Measurements from ENCODE around the gene SPEF1. TPM values are rescaled to one million over a fixed set of nuclear protein-coding genes. Genes with fewer than 3 reads are reported as not detected.

The SPEF1 gene
- total RNA-seq, 1 donor, result under 0.01 TPM

GRCh38 chr20:3758566-3758965 lies 22.7 kb downstream of the SPEF1 start:
- no peak overlapping the region for H3K4me2 ChIP-seq (ENCODE audit: insufficient read depth, low read length)
- DNase-seq (ENCODE audit: insufficient read length, low spot score, missing footprints), result peak; percentile 45

GRCh38 chr20:3757268-3757667 lies 24.0 kb downstream of the SPEF1 start:
- no peak overlapping the region for H3K4me3 ChIP-seq (ENCODE audit: insufficient read depth, low read length)
- H3K27me3 ChIP-seq (ENCODE audit: insufficient read depth, low read length), result no peaks in the 10 kb centered on the region
- H4K20me1 ChIP-seq (ENCODE audit: insufficient read depth, low read length), result no peaks in the 10 kb centered on the region
- H3K79me2 ChIP-seq (ENCODE audit: insufficient read depth, low read length), result no peaks in the 10 kb centered on the region
- peaks cover 13% of the 10 kb centered on the region for H3K36me3 ChIP-seq (ENCODE audit: insufficient read depth, low read length)
- no peak overlapping the region for H3K4me2 ChIP-seq (ENCODE audit: insufficient read depth, low read length)
- H3K27ac ChIP-seq (ENCODE audit: low read depth, low read length), result no peak overlapping the region
- TF ChIP-seq CTCF (IDR thresholded peaks at IDR 0.05; ENCODE audit: extremely low read depth, low read depth, low read length), result no peak
- DNase-seq (ENCODE audit: insufficient read length, low spot score, missing footprints), result peak; percentile 22
- no peaks in the 10 kb centered on the region for H3K4me1 ChIP-seq (ENCODE audit: insufficient read depth, low read length)
- H3K9me3 ChIP-seq (ENCODE audit: low read depth, low read length), result no peaks in the 10 kb centered on the region
- H2AFZ ChIP-seq (ENCODE audit: low read length), result no peak overlapping the region

More at GRCh38 chr20:3758566-3758965, 22.7 kb downstream of the SPEF1 start:
- Histone ChIP-seq H3K4me3 (ENCODE audit: insufficient read depth, low read length) (no peak overlapping the region), H3K36me3 (ENCODE audit: insufficient read depth, low read length) (peaks cover 13% of the 10 kb centered on the region), H4K20me1 (ENCODE audit: insufficient read depth, low read length) (no peaks in the 10 kb centered on the region), H3K4me1 (ENCODE audit: insufficient read depth, low read length) (no peaks in the 10 kb centered on the region), H3K27ac (ENCODE audit: low read depth, low read length) (no peak overlapping the region), H3K27me3 (ENCODE audit: insufficient read depth, low read length) (no peaks in the 10 kb centered on the region), H3K9me3 (ENCODE audit: low read depth, low read length) (no peaks in the 10 kb centered on the region), H2AFZ (ENCODE audit: low read length) (no peak overlapping the region), H3K79me2 (ENCODE audit: insufficient read depth, low read length) (peaks cover under 1% of the 10 kb centered on the region)
- TF ChIP-seq CTCF (IDR thresholded peaks at IDR 0.05; ENCODE audit: extremely low read depth, low read depth, low read length), result no peak

GRCh38 chr20:3755814-3756480 lies 25.3 kb downstream of the SPEF1 start:
- Histone ChIP-seq H3K4me3 (ENCODE audit: insufficient read depth, low read length) (no peak overlapping the region), H3K36me3 (ENCODE audit: insufficient read depth, low read length) (peaks cover 8% of the 10 kb centered on the region), H3K27ac (ENCODE audit: low read depth, low read length) (no peak overlapping the region), H3K27me3 (ENCODE audit: insufficient read depth, low read length) (no peaks in the 10 kb centered on the region), H2AFZ (ENCODE audit: low read length) (no peak overlapping the region), H3K9me3 (ENCODE audit: low read depth, low read length) (no peaks in the 10 kb centered on the region), H4K20me1 (ENCODE audit: insufficient read depth, low read length) (no peaks in the 10 kb centered on the region), H3K4me2 (ENCODE audit: insufficient read depth, low read length) (no peak overlapping the region), H3K4me1 (ENCODE audit: insufficient read depth, low read length) (no peaks in the 10 kb centered on the region), H3K79me2 (ENCODE audit: insufficient read depth, low read length) (no peaks in the 10 kb centered on the region)
- TF ChIP-seq CTCF (IDR thresholded peaks at IDR 0.05; ENCODE audit: extremely low read depth, low read depth, low read length), result no peak
- peak; percentile 68 for DNase-seq (ENCODE audit: insufficient read length, low spot score, missing footprints)

- no peak for TF ChIP-seq CTCF (IDR thresholded peaks at IDR 0.05; ENCODE audit: extremely low read depth, low read depth, low read length)
- no peak overlapping the region for H3K4me3 ChIP-seq (ENCODE audit: insufficient read depth, low read length)
- no peak overlapping the region for H2AFZ ChIP-seq (ENCODE audit: low read length)
- DNase-seq (ENCODE audit: insufficient read length, low spot score, missing footprints), result peak; percentile 62
- H4K20me1 ChIP-seq (ENCODE audit: insufficient read depth, low read length), result no peaks in the 10 kb centered on the region
- no peaks in the 10 kb centered on the region for H3K79me2 ChIP-seq (ENCODE audit: insufficient read depth, low read length)
- H3K9me3 ChIP-seq (ENCODE audit: low read depth, low read length), result no peaks in the 10 kb centered on the region
- peaks cover 8% of the 10 kb centered on the region for H3K36me3 ChIP-seq (ENCODE audit: insufficient read depth, low read length)
- H3K27ac ChIP-seq (ENCODE audit: low read depth, low read length), result no peak overlapping the region
- H3K4me1 ChIP-seq (ENCODE audit: insufficient read depth, low read length), result no peaks in the 10 kb centered on the region
- no peaks in the 10 kb centered on the region for H3K27me3 ChIP-seq (ENCODE audit: insufficient read depth, low read length)
- no peak overlapping the region for H3K4me2 ChIP-seq (ENCODE audit: insufficient read depth, low read length)
These were observed 26.0 kb downstream of the SPEF1 start for GRCh38 chr20:3755269-3755668.
